H9 (cell line): ENCODE results near the gene PCDHGB7. TPM values are rescaled to one million over a fixed set of nuclear protein-coding genes. Genes with fewer than 3 reads are reported as not detected.
"Not testable (repeated sequence)": the region's sequence is repeated elsewhere in the genome, so short reads cannot be mapped to it uniquely, and the experiment has no call there.

Experiments
- DNase-seq: peaks from one replicate; pipeline ENCODE4 v3.0.0-alpha.2; 2017
- H2AFZ ChIP-seq: one replicate; pipeline ENCODE4 v1.6.1; 2013; ENCODE audit warnings: mild to moderate bottlenecking, low read length, control low read depth, moderate library complexity
- H2AK5ac ChIP-seq: 2 replicates; pipeline ENCODE4 v1.6.1; 2013; ENCODE audit warnings: low read length, control low read depth, mixed read lengths; ENCODE audit not compliant: insufficient read length
- H2BK120ac ChIP-seq: one replicate; pipeline ENCODE4 v1.6.1; 2013; ENCODE audit warnings: low read depth, mild to moderate bottlenecking, low read length, control low read depth, inconsistent platforms; ENCODE audit not compliant: poor library complexity, severe bottlenecking
- H2BK12ac ChIP-seq: 2 replicates; pipeline ENCODE4 v1.6.1; 2013; ENCODE audit warnings: low read length, control low read depth, mixed read lengths, low read depth; ENCODE audit not compliant: insufficient read length
- H2BK15ac ChIP-seq: 2 replicates; pipeline ENCODE4 v1.6.1; 2013; ENCODE audit warnings: low read depth, low read length, control low read depth
- H2BK20ac ChIP-seq: one replicate; pipeline ENCODE4 v1.6.1; 2013; ENCODE audit warnings: low read depth, mild to moderate bottlenecking, low read length, control low read depth, inconsistent platforms; ENCODE audit not compliant: poor library complexity, severe bottlenecking
- H2BK5ac ChIP-seq: 2 replicates; pipeline ENCODE4 v1.6.1; 2013; ENCODE audit warnings: low read length, control low read depth, mixed read lengths; ENCODE audit not compliant: insufficient read length
- H3K14ac ChIP-seq: 2 replicates; pipeline ENCODE4 v1.6.1; 2013; ENCODE audit warnings: low read length, control low read depth; ENCODE audit not compliant: insufficient read depth
- H3K18ac ChIP-seq: 2 replicates; pipeline ENCODE4 v1.6.1; 2013; ENCODE audit warnings: low read depth, mild to moderate bottlenecking, mixed read lengths, low read length, control low read depth; ENCODE audit not compliant: insufficient read length
- H3K23ac ChIP-seq: 2 replicates; pipeline ENCODE4 v1.6.1; 2013; ENCODE audit warnings: low read length, control low read depth, mixed read lengths, low read depth; ENCODE audit not compliant: insufficient read length
- H3K23me2 ChIP-seq: 2 replicates; pipeline ENCODE4 v1.6.1; 2013; ENCODE audit warnings: low read depth, mild to moderate bottlenecking, mixed read lengths, low read length, control low read depth; ENCODE audit not compliant: insufficient read length, poor library complexity, severe bottlenecking
- H3K27ac ChIP-seq: 2 replicates; pipeline ENCODE4 v1.5.1; 2013; ENCODE audit warnings: low read length, control low read depth, mixed read lengths, low read depth; ENCODE audit not compliant: insufficient read length
- H3K27me3 ChIP-seq: 2 replicates; pipeline ENCODE4 v1.6.1; 2013; ENCODE audit warnings: low read length, control low read depth, inconsistent platforms; ENCODE audit not compliant: insufficient read depth
- H3K4ac ChIP-seq: 2 replicates; pipeline ENCODE4 v1.6.1; 2013; ENCODE audit warnings: low read depth, mild to moderate bottlenecking, control low read depth, inconsistent platforms, low read length, moderate library complexity
- H3K4me1 ChIP-seq: 2 replicates; pipeline ENCODE4 v1.6.1; 2013; ENCODE audit warnings: low read length, control low read depth, inconsistent platforms; ENCODE audit not compliant: insufficient read depth
- H3K4me2 ChIP-seq: 2 replicates; pipeline ENCODE4 v1.6.1; 2013; ENCODE audit warnings: low read length, control low read depth, mixed read lengths; ENCODE audit not compliant: insufficient read length, insufficient read depth
- H3K56ac ChIP-seq: 2 replicates; pipeline ENCODE4 v1.6.1; 2013; ENCODE audit warnings: low read depth, mild to moderate bottlenecking, mixed read lengths, low read length, control low read depth; ENCODE audit not compliant: insufficient read length
- H3K79me1 ChIP-seq: 2 replicates; pipeline ENCODE4 v1.6.1; 2013; ENCODE audit warnings: low read depth, mild to moderate bottlenecking, moderate library complexity, low read length, control low read depth, inconsistent platforms; ENCODE audit not compliant: insufficient read depth, poor library complexity, severe bottlenecking
- H3K79me2 ChIP-seq: 2 replicates; pipeline ENCODE4 v1.6.1; 2013; ENCODE audit warnings: low read length, control low read depth, inconsistent platforms; ENCODE audit not compliant: insufficient read depth
- H3K9ac ChIP-seq: 2 replicates; pipeline ENCODE4 v1.6.1; 2013; ENCODE audit warnings: low read length, control low read depth, mixed read lengths; ENCODE audit not compliant: insufficient read length; ENCODE audit errors: extremely low read depth
- H3K9me3 ChIP-seq: one replicate; pipeline ENCODE4 v1.6.1; 2013; ENCODE audit warnings: low read depth, low read length, inconsistent platforms; ENCODE audit not compliant: control insufficient read depth
- H3T11ph ChIP-seq: one replicate; pipeline ENCODE4 v1.6.1; 2013; ENCODE audit warnings: mild to moderate bottlenecking, low read length, control low read depth, inconsistent platforms
- H4K20me1 ChIP-seq: one replicate; pipeline ENCODE4 v1.6.1; 2013; ENCODE audit not compliant: control insufficient read depth, insufficient read length, insufficient read depth
- H4K5ac ChIP-seq: 2 replicates; pipeline ENCODE4 v1.6.1; 2013; ENCODE audit warnings: low read depth, mild to moderate bottlenecking, mixed read lengths, low read length, control low read depth; ENCODE audit not compliant: insufficient read length
- H4K8ac ChIP-seq: replicated peaks from 2 replicates; pipeline ENCODE4 v1.6.1; 2013; ENCODE audit warnings: low read length, control low read depth, mixed read lengths, low read depth; ENCODE audit not compliant: insufficient read length
- H4K91ac ChIP-seq: 2 replicates; pipeline ENCODE4 v1.6.1; 2013; ENCODE audit warnings: low read depth, mild to moderate bottlenecking, moderate library complexity, mixed read lengths, low read length, control low read depth; ENCODE audit not compliant: insufficient read length
- H3K27ac Mint-ChIP-seq, 3 experiments: 2 replicates in 2 of 3; 3 replicates in 1 of 3; pipeline ENCODE4 v1.8.0; 2020 to 2021; ENCODE audit warnings: mixed read lengths in 3 of 3, mild to moderate bottlenecking in 1 of 3, moderate library complexity in 1 of 3
- H3K27me3 Mint-ChIP-seq: 2 replicates; pipeline ENCODE4 v1.8.0; 2021; ENCODE audit warnings: low read depth, mild to moderate bottlenecking, moderate library complexity, mixed read lengths
- H3K36me3 Mint-ChIP-seq, 3 experiments: 2 replicates in 2 of 3; 3 replicates in 1 of 3; pipeline ENCODE4 v1.8.0; 2020 to 2021; ENCODE audit warnings: low read depth in 3 of 3, mixed read lengths in 3 of 3; ENCODE audit not compliant: insufficient read depth in 1 of 3
- H3K4me1 Mint-ChIP-seq, 2 experiments: 2 replicates each; pipeline ENCODE4 v1.8.0; 2020; ENCODE audit warnings: mixed read lengths in 2 of 2
- H3K4me3 Mint-ChIP-seq, 2 experiments: 2 replicates in 1 of 2; 3 replicates in 1 of 2; pipeline ENCODE4 v1.8.0; 2020 to 2021; ENCODE audit warnings: mild to moderate bottlenecking in 2 of 2, mixed read lengths in 2 of 2, moderate library complexity in 1 of 2
- H3K9me3 Mint-ChIP-seq, 2 experiments: 2 replicates in 1 of 2; 3 replicates in 1 of 2; pipeline ENCODE4 v1.8.0; 2020; ENCODE audit warnings: mild to moderate bottlenecking in 2 of 2, mixed read lengths in 2 of 2, moderate library complexity in 1 of 2
- CTCF ChIP-seq: fragments of 200-600 bp; sonication (generic); conservative IDR thresholded peaks from 3 replicates; pipeline ENCODE4 v1.8.0; 2021; ENCODE audit warnings: antibody characterized with exemption, mild to moderate bottlenecking
- WGBS: extraction: QIAGEN DNeasy Blood & Tissue Kit; methylation state at CpG from one replicate; pipeline ENCODE4 v1.1.7; 2013; ENCODE audit warnings: missing lambda C conversion rate, low lambda C conversion rate, mixed read lengths; ENCODE audit not compliant: insufficient read length; ENCODE audit errors: extremely low coverage; 5-methylcytosine and 5-hydroxymethylcytosine counted together
- total RNA-seq: library from RNA; stranded (reverse); gene quantifications from 2 replicates; pipeline ENCODE4 v1.2.1, GENCODE V29; 2021

PCDHGB7 gene
- total RNA-seq, 1 experiment from 2014 or later: 7.7 TPM

DNA sequence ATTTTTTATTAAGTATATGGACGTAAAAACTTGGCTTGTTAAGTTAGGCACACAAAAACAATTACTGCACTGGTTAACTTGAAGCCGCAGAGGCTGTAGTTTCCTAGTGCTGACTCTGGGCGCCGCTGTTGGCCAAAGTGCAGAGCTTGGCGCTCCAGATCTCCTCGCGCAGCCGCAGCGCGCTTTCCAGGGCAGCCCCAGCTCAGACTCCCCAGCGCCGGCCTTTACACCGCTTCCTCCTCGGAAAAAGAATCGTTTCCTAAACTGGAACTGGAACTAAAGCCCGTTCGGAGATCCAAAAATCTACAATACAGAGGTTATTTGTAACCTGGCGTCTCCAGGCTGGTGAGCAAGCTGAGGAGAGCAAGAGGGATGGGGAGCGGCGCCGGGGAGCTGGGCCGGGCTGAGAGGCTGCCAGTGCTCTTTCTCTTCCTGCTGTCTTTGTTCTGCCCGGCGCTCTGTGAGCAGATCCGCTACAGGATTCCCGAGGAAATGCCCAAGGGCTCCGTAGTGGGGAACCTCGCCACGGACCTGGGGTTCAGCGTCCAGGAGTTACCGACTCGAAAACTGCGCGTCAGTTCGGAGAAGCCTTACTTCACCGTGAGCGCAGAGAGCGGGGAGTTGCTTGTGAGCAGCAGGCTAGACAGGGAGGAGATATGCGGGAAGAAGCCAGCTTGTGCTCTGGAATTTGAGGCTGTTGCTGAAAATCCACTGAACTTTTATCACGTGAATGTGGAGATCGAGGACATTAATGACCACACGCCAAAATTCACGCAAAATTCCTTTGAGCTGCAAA lies 19.5 kb upstream of the PCDHGB7 start, which contains the start of gene PCDHGB5:
PCDHGB5 (plus strand) TSS at position 192 of the 796 bp plus-strand sequence; CDS start at position 373, 181 bp downstream.
- H2BK120ac ChIP-seq, H3K14ac ChIP-seq, H3K27me3 ChIP-seq, H3K27ac Mint-ChIP-seq, H3K23me2 ChIP-seq, H3K23ac ChIP-seq, H3K79me2 ChIP-seq, H2BK5ac ChIP-seq, H3K4me1 ChIP-seq, H4K5ac ChIP-seq, H2BK20ac ChIP-seq, H3K18ac ChIP-seq, H2AFZ ChIP-seq, H3T11ph ChIP-seq, H4K20me1 ChIP-seq, H3K56ac ChIP-seq, H2BK15ac ChIP-seq, H2BK12ac ChIP-seq, H3K9ac ChIP-seq, H3K4me2 ChIP-seq, H3K4ac ChIP-seq, H4K91ac ChIP-seq, H2AK5ac ChIP-seq, H3K4me1 Mint-ChIP-seq, H4K8ac ChIP-seq, H3K79me1 ChIP-seq, H3K27me3 Mint-ChIP-seq, H3K27ac ChIP-seq: not testable (repeated sequence)
- Mint-ChIP-seq H3K9me3 (peaks cover 54 to 72% of the 10 kb centered on the region in 2 experiments), H3K36me3 (peaks cover 26 to 51% (median 50%) of the 10 kb centered on the region in 3 experiments), H3K4me3 (peak within 1 kb of the TSS in 1 of 2 experiments; percentile 57; a peak in 2 of 5 replicates)
- no CpG with 5 or more reads among the region's 43 CpGs for WGBS
- TF ChIP-seq CTCF: peak; percentile 61
- DNase-seq: peak; percentile 47
- peaks cover 36% of the 10 kb centered on the region for H3K9me3 ChIP-seq
